Left lung (tissue), 10 donors: ENCODE measurements around the gene MREG. TPM values are rescaled to one million over a fixed set of nuclear protein-coding genes. Genes with fewer than 3 reads are reported as not detected.
"Not testable (repeated sequence)": the region's sequence is repeated elsewhere in the genome, so short reads cannot be mapped to it uniquely, and the experiment has no call there.

Source experiments
- ATAC-seq: fragments of 200-7000 bp; cut with Tn5 transposase; one replicate; pipeline ENCODE4 v1.9.1; 2020; ENCODE audit warnings: moderate library complexity
- DNase-seq, 4 donors: peaks; one replicate each; pipeline ENCODE4 v3.0.0-alpha.2; 2013 to 2020
- H3K27ac ChIP-seq, 2 donors: fragments of 200-600 bp; sonication (generic) in 1 of 2; one replicate each; pipeline versions ENCODE4 v1.5.0 to v1.8.0; 2020 to 2021
- H3K27me3 ChIP-seq, 2 donors: fragments of 200-600 bp; sonication (generic) in 1 of 2; one replicate each; pipeline versions ENCODE4 v1.5.0 to v1.8.0; 2020 to 2021
- H3K36me3 ChIP-seq, 2 donors: fragments of 200-600 bp; sonication (generic) in 1 of 2; one replicate each; pipeline versions ENCODE4 v1.5.0 to v1.8.0; 2020 to 2021
- H3K4me1 ChIP-seq, 2 donors: fragments of 200-600 bp; one replicate each; pipeline ENCODE4 v1.8.0; 2021
- H3K4me3 ChIP-seq, 2 donors: fragments of 200-600 bp; sonication (generic) in 1 of 2; one replicate each; pipeline versions ENCODE4 v1.5.0 to v1.8.0; 2020 to 2021; ENCODE audit warnings: mild to moderate bottlenecking in 1 of 2
- H3K9me3 ChIP-seq, 2 donors: fragments of 200-600 bp; sonication (generic) in 1 of 2; one replicate each; pipeline versions ENCODE4 v1.5.0 to v1.8.0; 2020 to 2021
- CTCF ChIP-seq, 2 donors: fragments of 200-600 bp; sonication (generic) in 1 of 2; IDR thresholded peaks; one replicate each; pipeline versions ENCODE4 v1.5.0 to v1.8.0; 2021; ENCODE audit warnings: antibody characterized with exemption in 2 of 2
- intact Hi-C, 2 donors: fragments of 100-400 bp; cut with DNase I; formaldehyde crosslinking; loops; one replicate each; pipeline versions ENCODE4 v1.11.2 to v1.14.2; 2022
- polyA plus RNA-seq, 6 donors: library from polyadenylated mRNA; unstranded; fragments of 120-200 nt; gene quantifications; one replicate each; pipeline ENCODE4 v1.2.1, GENCODE V29; 2013; ENCODE audit not compliant: insufficient read length in 6 of 6
- total RNA-seq, 2 donors: library from RNA; stranded (reverse); fragmentation: NEBNext Ultra II Directional; extraction: Animal tissue kit (Norgen Biotek cat#: 25700); gene quantifications; one replicate each; pipeline ENCODE4 v1.2.1, GENCODE V29; 2021
- donor health status: DM: no; HTN: yes; CAD: no.
- donor health status: DM: no; HTN: no; CAD: no.

Gene MREG
- total and polyA plus RNA-seq, 8 donors: 12.0 to 17.1 (median 15.0) TPM

- DNase-seq (no peak), ATAC-seq (no peak)
- Histone ChIP-seq H3K9me3 (no peaks in the 10 kb centered on the region), H3K4me3 (no peak overlapping the region), H3K36me3 (peaks cover 0 to 4% of the 10 kb centered on the region in 2 donors), H3K27me3 (no peaks in the 10 kb centered on the region), H3K27ac (no peak overlapping the region), H3K4me1 (peaks cover 0 to 40% of the 10 kb centered on the region in 2 donors)
- TF ChIP-seq CTCF (IDR thresholded peaks at IDR 0.05): no peak
- intact Hi-C loops: no loop called here
These were observed 11.2 kb downstream of the MREG start for GRCh38 chr2:216002101-216002678.

- Histone ChIP-seq H3K27ac (no peak overlapping the region), H3K27me3 (no peaks in the 10 kb centered on the region), H3K4me3 (no peak overlapping the region), H3K4me1 (peaks cover 0 to 33% of the 10 kb centered on the region in 2 donors), H3K36me3 (peaks cover 0 to 5% of the 10 kb centered on the region in 2 donors), H3K9me3 (no peaks in the 10 kb centered on the region)
- DNase-seq: no peak
- TF ChIP-seq CTCF (IDR thresholded peaks at IDR 0.05): no peak
- ATAC-seq: no peak
- intact Hi-C loops: no loop called here
These were observed 11.9 kb downstream of the MREG start for GRCh38 chr2:216001216-216002100.

GRCh38 chr2:215998636-215999035 lies 14.7 kb downstream of the MREG start:
- Histone ChIP-seq H3K4me3 (no peak overlapping the region), H3K36me3 (peaks cover 0 to 16% of the 10 kb centered on the region in 2 donors), H3K27me3 (no peaks in the 10 kb centered on the region), H3K4me1 (peaks cover 0 to 15% of the 10 kb centered on the region in 2 donors), H3K9me3 (no peaks in the 10 kb centered on the region), H3K27ac (no peak overlapping the region)
- intact Hi-C loops: no loop called here
- no peak for DNase-seq
- no peak for ATAC-seq
- no peak for TF ChIP-seq CTCF (IDR thresholded peaks at IDR 0.05)

GRCh38 chr2:215997219-215997618 lies 16.1 kb downstream of the MREG start:
- intact Hi-C loops: no loop called here
- H3K9me3 ChIP-seq: no peaks in the 10 kb centered on the region
- no peak overlapping the region for H3K27ac ChIP-seq
- no peak for TF ChIP-seq CTCF (IDR thresholded peaks at IDR 0.05)
- peaks cover 0 to 8% of the 10 kb centered on the region in 2 donors for H3K4me1 ChIP-seq
- DNase-seq (no peak), ATAC-seq (no peak)
- H3K4me3 ChIP-seq: no peak overlapping the region
- H3K27me3 ChIP-seq: no peaks in the 10 kb centered on the region
- H3K36me3 ChIP-seq: peaks cover 0 to 16% of the 10 kb centered on the region in 2 donors

GRCh38 chr2:215994911-215995310 lies 18.4 kb downstream of the MREG start:
- DNase-seq (no peak), ATAC-seq (no peak)
- no peak for TF ChIP-seq CTCF (IDR thresholded peaks at IDR 0.05)
- intact Hi-C loops: no loop called here
- peaks cover 0 to 4% of the 10 kb centered on the region in 2 donors for H3K4me1 ChIP-seq
- peaks cover 0 to 16% of the 10 kb centered on the region in 2 donors for H3K36me3 ChIP-seq
- H3K27me3 ChIP-seq: no peaks in the 10 kb centered on the region
- no peak overlapping the region for H3K4me3 ChIP-seq
- H3K27ac ChIP-seq: no peak overlapping the region
- H3K9me3 ChIP-seq: peaks cover 0 to 7% of the 10 kb centered on the region in 2 donors

GRCh38 chr2:215988556-215989207 lies 24.7 kb downstream of the MREG start:
- intact Hi-C loops, H3K4me1 ChIP-seq, ATAC-seq, H3K27me3 ChIP-seq, H3K4me3 ChIP-seq, H3K27ac ChIP-seq, H3K36me3 ChIP-seq, DNase-seq: not testable (repeated sequence)
- H3K9me3 ChIP-seq: peaks cover 0 to 12% of the 10 kb centered on the region in 2 donors
